SK-N-DZ (cell line): ENCODE data around the gene CAST.

Source experiments
- DNase-seq: peaks from one replicate; pipeline ENCODE4 v3.0.0-alpha.2; 2015; ENCODE audit warnings: low spot score

The CAST gene

DNA sequence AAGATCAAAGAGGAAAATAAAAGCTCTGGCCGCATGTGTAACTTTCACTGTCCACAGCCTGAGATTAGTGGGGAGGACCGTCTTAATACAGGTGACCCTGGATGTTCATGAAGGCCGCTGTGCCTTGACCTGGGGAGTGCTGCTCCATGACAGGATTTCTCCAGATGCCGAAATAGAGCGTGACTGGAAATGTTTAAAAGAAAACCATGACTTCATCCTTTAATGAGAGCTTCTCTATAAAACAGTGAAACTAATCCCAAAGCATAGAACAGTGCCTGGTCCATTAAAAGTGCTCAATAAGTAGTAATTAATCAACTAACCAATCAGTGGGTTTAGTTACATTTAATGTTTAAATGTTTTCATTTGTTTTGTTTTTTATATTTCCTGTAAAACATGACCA lies 82.8 kb downstream of the CAST start:
- DNase-seq: no peak

DNA sequence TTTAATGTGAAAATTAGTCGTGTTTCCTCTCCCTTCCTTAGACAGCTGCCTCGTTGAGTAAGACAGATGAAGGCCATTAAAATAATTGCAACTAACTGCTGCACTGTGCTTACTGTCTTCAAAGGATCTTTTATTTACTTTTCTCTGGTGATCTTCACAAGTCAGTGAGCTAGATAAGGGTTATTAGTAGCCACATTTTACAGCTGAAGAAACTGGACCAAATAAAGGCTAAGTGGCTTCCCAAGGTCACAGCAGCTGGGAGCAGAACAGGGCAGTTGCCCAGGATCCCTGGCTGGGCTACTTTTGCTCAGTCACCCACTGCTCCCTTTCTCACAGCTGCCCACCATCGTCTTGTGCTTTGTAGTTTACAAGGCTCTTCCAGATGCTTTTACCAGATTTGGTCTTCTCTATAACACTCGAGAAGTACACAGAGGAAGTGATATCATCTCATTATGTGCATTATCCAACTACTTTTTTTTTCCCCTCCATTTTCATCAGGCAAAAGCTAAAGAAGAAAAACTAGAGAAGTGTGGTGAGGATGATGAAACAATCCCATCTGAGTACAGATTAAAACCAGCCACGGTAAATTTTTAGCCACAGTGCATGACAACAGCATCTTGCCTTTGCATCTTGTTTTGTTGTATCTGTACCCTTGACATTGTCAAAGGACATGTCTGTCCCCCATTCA lies 83.8 kb downstream of the CAST start:
- DNase-seq: peak; percentile 41

DNA sequence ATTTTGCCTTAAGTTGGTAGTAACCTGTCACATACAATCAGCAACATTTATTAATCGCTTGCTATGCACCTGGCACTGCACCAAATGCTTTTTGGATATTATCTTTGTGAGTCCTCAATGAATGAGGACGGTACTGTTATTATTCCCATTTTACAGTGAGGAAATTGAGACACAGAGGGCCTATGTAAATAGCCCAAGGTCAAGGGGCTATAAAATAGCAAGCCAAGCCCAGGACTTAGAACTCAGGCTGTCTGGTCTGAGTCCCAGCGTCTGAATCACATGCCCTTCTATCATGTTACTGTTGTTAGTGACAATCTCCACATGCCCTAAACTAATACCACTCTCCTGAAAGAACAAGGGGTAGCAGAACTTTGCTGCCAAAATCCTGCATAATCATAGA lies 85.5 kb downstream of the CAST start:
- no peak for DNase-seq

DNA sequence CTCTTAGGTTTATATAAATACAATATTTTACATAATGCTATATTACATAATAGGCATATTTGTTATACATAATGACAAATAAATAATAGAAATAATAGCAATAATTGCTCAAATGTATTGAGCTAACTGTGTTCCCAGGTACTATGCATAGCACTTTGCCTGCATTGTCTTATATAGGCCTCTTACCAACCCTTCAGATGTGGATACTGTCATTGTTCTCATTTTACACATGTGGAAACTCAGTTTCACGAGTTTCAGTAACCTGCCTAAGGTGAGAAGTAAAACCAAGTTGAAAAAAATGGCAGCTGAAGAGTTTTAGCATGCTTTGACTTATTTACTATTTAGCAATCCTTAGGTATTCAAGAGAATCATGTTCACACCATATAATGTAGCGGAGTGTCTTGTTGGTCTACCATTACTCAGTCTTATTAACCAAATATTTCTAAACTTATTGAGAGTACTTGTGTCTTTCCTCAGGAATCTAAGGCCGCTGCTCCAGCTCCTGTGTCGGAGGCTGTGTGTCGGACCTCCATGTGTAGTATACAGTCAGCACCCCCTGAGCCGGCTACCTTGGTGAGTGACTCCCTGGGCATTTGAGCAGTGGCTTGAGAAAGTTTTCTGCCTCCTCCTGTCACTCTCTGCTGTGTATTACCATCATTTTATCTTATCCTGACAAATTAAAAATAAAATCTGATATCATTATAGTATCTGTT lies 88.1 kb downstream of the CAST start:
- DNase-seq: no peak

DNA sequence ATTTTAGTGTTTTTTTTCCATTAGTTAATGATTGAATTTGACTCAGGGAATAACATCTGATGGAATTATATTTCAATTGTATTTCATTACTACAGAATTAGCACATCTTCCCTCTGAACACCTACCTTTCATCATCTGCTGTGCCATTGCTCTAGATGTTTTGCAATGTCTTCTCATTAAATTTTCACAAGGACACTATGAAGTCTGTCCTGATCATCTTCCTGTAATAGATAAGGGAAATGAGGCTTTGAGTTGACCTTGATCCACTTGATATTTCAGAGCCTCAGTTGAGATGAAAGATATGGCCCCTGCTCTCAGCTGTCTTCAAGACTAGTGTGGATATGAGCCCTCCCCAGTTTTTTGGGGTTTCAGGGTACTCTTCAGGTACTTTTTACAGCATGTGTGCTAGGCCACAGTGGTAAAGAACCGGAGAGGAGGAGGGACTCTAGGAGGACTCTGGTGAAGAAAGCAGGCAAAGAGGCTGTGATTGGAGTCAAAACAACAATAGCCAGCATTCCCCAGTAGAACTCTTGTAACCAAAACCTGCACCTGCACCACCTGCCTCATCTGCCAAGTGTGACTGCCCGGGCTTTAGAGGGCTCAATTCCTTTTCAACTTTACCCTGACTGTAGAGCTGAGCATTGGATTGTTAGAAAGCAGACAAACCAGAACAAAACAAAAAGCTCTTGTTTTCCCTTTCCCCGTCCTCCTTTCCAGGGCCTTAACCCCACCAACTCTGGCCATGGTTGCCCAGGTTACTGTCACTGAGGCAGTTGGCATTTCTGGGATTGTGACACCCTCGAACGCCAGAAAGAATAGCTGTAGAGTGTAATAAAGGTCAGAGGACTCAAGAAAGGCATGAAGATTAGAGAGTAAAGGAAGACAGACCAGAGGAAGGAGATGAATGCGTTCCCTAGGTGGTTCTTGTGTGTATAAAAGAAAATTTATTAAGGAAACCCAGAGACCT lies 89.3 kb downstream of the CAST start:
- DNase-seq: no peak

DNA sequence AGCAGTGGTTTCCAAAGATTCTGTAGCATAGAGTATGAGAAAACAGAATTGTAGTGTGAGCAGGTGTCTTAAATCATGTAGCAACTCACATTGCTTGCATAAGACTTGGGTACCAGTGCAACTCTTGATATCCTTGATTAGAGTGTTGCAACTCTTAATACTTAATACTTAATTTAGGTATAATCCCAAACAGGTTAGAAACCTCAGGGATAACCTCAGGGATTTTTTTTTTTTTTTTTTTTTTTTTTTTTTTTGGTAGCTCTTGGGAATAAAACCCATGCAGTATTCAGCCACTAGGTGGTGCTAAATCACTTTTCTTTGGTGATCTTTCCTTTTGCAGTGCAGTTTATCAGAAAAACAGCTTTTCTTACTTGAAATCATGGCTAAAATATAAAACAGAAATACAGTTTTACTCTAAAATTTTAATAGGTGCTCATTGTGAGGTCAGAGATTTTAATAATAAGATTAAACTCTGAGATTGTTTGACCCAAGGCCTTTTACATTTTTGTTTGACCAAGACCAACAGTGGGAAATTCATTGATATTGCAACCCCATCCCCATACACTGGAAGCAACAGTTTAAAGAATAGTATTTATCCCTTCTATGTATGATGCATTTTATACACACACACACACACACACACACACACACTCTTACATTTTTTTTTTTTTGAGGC lies 90.3 kb downstream of the CAST start:
- DNase-seq: peak; percentile 69

DNA sequence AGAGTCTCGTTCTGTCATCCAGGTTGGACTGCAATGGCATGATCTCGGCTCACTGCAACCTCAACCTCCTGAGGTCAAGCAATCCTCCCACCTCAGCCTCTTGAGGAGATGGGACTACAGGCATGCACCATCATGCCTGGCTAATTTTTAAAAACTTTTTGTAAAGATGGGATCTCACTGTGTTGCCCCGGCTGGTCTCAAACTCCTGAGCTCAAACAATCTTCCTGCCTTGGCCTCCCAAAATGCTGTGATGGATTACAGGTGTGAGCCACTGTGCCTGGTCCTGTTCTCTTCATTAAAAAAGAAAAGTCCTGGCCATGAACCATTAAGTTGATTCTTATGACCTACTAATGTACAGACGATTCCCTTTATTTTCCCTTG lies 90.8 kb downstream of the CAST start:
- DNase-seq: no peak

DNA sequence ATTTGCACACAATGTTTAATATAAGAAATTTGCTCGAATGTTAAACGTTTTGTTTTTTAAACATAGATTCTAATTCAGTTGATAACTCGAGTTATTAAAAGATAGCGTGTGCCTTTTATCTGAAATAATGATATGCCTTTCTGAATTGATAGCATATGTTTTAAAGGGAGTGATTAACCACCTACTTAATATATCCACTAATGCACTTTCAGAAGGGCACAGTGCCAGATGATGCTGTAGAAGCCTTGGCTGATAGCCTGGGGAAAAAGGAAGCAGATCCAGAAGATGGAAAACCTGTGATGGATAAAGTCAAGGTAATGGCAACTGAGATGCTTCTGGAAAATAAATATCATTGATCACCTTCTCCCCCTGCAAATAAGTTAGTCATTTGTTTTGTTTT lies 91.7 kb downstream of the CAST start:
- DNase-seq: no peak

DNA sequence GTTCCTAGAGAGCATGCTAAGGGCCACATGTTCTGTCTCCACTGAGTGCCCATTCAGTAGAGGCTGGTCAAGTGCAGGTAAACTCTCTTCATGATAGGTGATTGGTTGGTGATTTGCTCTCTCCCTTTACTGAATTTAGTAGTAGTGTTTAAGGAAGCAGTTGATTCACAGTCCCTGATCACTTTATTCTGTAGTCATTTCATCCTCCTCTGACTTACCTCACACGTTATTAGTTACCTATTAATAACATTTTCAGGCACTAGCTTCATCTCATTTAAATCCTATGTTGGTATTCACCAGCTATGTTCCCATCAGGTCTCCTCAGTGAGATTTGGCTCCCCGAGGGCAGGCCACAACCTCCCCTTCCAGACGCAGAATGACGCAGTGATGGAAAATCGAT lies 93.7 kb downstream of the CAST start:
- DNase-seq: no peak

DNA sequence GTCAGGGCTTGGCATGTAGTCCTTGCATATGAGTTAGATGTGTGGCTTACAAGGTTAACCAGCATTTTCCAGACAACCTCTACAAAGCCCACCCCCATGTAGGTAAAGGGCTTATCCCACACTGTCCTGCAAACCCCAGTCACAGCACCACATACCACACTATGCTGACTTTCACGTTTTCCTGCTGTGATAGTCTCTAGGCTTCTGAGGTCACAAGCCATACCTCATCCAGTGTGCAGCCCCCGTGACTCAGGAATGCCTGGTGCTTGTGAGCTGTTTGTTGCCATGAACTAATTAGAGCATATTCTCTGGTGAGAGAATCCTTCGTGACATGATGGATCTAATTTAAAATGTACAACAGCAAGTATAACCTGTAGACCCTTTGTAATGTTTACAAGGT lies 94.8 kb downstream of the CAST start:
- DNase-seq: no peak

DNA sequence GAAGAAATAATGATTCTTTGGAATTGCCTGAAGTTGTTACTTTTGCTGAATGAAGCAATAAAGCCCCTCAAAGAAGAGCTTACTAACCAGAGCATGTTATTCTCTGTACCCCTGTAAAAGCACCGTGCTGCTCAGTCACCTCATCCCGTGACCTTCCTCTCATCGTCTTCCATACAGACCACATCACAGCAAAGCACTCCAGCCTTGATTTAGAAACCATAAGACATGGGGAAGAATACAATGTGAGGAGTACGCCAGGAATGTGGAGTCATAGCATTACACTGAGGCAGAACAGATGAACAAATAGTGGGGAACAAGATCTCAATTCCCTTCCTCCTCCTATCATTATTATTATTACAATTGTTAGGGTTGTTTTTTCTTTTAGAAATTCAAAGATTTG lies 96.4 kb downstream of the CAST start:
- no peak for DNase-seq

DNA sequence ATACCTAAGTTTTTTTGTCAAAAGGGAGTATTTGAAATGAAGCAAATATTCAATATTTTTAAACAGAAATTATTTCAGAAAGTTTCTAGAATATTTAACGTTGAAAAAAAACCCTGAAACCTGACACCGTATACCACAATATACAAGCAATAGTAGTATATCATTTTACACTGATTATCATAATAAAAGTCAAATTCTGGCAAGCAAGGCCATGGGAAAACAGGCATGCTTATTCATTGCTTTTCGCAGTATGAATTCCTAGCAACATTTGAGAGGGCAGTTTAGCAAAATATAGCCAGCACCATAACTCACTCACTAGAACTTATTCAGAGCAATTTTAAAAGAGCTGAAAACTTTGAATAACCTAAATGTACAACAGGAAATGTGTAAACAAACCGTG lies 99.4 kb downstream of the CAST start:
- DNase-seq: no peak

DNA sequence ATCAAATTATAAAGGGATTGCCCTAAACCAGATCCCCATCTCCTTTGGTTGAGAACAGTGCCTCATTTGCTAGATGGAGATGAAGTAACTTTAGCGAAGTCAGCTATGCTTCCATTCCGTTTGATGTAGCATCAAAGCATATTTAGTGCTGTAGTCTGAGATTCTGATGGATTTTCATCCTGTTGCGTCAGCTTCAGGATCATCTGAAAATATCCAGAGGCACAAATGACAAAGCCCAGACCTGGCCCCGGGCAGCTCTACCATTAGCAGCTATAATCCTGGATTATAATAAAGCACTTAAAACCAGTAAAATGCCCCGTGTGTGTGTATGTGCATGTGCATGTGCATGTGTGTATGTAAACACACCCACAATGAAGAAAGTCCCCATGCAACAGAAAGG lies 100.8 kb downstream of the CAST start:
- DNase-seq: peak; percentile 92

DNA sequence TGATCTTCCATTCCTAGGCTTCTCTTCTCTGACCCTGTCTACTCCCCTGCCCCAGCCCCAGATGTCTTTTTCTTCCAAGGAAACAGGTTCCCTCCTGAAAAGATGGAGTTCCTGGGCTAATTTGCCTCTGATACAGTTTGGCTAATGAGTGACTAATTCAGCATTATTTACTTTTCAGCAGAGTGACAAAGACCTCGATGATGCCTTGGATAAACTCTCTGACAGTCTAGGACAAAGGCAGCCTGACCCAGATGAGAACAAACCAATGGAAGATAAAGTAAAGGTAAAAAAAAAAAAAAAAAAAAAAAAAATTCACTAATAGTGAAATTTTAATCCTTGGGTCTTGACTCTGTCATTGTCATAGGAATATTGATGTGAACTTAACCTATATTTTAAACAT lies 102.9 kb downstream of the CAST start:
- DNase-seq: no peak

DNA sequence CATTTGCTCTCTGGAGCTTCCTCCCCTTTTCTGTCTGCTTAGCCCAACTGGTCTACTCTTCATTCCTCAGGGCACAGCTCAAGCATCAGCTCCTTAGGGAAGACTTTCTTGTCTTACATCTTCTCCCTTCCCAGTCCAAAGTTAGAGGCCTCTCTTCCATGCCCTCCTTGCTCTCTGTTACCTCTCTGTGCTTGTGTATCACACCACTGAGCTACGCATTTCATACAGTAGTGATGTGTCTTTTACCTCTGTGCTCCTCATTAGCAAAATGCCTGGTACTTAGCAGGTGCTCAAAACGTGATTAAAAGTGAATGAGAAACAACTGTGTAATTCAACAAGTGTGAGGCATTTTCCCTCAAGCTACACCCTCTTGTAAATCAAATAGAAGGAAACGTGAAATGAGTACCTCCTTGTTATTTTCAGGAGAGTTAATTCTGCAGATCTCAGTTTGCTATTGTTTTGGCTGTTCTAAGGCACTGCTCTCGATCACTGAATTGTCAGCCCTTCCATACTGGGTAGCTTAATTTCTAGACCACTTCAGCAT lies 106.6 kb downstream of the CAST start:
- DNase-seq: no peak

DNA sequence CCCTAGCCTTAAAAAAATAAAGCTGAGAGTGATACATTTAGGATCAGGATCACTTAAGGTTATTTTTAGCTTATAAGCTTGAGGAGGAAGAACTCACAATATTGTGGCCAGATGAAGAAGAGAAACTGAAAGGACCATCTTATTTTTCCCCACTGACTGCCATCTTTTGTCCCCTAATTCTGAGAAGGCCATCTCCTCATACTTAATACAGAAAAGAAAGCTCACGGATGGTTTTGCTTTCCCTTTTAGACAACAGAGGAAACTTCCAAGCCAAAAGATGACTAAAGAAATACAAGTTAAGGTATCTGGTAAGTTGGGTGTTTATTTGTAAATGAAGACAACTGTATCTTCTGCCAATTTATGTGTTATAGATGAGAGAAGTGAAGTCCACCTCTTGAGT lies 109.2 kb downstream of the CAST start:
- DNase-seq: no peak

DNA sequence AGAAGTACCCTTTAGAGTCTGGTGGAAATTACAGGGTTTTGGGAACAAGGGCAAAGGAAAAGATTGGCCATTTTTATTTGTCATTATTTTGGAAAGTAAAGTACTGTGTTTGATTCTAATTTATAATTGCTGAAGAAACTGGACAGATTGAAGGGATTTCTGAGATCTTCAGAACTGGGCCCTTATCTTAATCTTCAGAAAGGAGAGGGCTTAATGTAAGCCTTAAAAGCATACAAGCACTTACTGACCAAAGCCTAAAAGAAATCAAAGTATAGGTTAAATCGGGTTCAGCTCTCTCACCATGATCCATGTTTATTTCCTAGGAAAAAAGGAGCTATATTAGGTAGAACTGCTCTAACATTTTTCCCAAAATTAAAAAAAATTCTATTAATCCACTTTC lies 109.9 kb downstream of the CAST start:
- no peak for DNase-seq

DNA sequence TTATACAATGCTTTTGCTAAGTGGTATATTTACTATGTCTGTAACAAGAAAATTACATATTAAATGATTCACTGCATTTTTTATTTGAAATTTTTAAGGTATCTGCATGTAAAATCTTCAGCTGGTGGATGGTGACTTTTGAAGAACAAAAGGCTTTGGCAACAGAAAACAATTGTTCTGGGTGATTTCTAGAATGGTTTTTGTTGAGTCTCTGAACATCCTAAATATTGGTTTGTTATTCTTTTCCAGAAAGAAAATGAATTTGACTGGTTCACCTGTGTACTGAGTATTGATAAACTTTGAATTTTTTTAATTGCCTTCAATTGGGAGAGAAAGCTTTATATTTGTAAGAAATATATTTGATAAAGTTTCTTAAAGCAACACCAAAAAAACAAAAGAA lies 110.4 kb downstream of the CAST start:
- DNase-seq: no peak

DNA sequence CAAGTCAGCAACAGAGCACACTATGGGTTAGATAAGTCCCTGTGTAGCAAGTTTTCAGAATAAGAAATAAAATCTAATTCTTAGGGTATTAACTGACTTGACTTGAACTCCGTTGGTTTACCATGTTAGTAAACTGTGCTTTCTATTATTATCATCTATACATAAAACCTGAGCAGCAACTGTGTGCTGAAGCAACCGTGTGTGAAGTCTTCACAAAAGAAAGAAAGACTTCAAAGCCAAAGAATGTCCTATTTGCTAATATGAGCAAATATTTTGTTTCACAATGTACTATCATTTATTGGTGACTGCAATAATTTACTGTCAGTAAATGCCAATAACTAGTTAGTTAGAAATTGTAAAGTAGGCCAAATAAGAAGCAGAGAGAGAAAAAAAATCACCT lies 112.9 kb downstream of the CAST start:
- no peak for DNase-seq

DNA sequence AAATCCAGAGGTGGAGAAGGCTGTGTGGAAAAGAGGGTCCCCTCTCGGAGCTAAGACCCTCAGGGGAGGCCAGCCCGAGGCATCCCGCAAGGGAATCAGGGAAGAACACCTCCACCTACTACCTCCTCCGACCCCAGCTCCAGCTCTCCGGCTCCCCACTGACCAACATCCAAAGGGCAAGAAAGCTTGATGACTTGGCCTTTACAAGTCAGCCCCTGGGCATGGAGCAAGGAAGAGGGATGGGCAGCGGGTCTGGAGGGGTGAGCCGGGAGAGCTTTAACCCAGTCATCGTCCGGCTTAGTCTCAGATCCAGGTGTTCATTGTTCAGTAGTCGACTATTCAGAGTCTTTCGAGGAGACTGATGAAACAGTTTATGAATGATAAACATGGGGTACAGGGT lies 113.5 kb downstream of the CAST start:
- no peak for DNase-seq

DNA sequence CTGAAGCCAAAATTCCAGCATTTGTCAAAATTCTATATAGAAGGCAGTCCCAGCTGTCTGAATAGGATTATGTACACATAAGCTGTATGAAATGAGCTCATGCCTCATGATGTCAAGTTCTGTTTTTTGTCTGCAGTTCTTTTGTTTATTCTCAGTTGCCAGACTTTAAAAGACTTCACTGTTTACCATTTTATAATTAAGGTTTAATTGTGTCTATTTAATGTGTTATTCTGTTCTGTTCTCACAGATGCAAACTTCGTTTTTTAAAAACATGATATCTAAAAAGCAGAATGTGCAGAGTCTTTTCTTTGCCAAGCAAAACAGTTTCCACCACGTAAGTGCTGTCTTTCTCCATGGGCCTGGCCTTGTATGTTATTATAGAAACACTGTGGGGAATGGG lies 114.4 kb downstream of the CAST start:
- DNase-seq: no peak

DNA sequence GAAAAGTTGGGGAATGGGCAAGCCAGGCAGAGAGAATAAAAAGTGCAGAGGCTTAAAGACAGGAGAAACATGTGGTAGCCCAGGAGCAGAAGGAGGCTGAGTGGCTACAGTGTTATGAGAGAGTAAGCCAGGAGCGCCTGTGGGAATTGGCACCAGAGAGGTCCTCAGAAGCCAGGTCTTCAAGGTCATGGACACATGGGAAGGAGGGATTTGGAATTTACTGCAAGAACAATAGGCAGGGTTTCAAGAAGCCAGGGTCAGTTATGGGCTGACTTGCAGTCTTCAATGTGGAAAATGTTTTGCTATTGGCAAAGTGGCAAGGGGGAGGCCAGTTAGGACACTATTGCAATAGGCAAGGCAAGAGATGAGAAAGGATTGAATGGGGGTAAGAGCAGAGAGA lies 116.2 kb downstream of the CAST start:
- DNase-seq: no peak
